Lower leg skin (tissue), 3 donors: ENCODE data around the gene THADA.

Experiments used
- POLR2A ChIP-seq, 2 donors: fragments of 450-650 bp; IDR thresholded peaks; one replicate each; pipeline ENCODE4 v1.6.1; 2016 to 2017; ENCODE audit warnings: antibody characterized with exemption in 2 of 2, mild to moderate bottlenecking in 1 of 2, moderate library complexity in 1 of 2
- TF ChIP-seq, protein P1 (sequence below), 3 donors: fragments of 450-650 bp; IDR thresholded peaks; one replicate each; pipeline ENCODE4 v1.5.1; 2016; ENCODE audit warnings: antibody characterized with exemption in 3 of 3, mild to moderate bottlenecking in 3 of 3, moderate library complexity in 2 of 3

DNA sequence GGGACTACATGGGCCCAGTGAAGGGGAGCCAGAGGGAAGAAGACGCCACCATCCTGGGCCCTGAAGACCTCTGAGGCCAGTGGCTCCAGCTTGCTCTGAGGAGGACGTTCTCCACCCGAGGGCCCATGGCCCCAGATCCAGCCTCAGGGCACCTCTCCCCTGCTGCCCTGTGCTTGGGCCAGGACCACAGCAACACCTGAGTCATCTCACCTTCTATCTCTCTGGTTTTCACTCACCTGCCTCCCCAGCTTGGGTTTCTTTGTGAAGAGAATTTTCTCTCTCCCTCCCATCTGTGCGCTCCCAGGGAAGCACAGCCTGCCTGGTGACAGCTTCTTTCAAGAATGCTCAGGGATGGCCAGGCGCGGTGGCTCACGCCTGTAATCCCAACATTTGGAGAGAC, 389.2 kb downstream of the THADA start:
- TF ChIP-seq, protein P1, sequence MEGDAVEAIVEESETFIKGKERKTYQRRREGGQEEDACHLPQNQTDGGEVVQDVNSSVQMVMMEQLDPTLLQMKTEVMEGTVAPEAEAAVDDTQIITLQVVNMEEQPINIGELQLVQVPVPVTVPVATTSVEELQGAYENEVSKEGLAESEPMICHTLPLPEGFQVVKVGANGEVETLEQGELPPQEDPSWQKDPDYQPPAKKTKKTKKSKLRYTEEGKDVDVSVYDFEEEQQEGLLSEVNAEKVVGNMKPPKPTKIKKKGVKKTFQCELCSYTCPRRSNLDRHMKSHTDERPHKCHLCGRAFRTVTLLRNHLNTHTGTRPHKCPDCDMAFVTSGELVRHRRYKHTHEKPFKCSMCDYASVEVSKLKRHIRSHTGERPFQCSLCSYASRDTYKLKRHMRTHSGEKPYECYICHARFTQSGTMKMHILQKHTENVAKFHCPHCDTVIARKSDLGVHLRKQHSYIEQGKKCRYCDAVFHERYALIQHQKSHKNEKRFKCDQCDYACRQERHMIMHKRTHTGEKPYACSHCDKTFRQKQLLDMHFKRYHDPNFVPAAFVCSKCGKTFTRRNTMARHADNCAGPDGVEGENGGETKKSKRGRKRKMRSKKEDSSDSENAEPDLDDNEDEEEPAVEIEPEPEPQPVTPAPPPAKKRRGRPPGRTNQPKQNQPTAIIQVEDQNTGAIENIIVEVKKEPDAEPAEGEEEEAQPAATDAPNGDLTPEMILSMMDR (IDR thresholded peaks at IDR 0.05) = no peak
- no peak for TF ChIP-seq POLR2A (IDR thresholded peaks at IDR 0.05)
